Measurements from ENCODE around the gene MST1. TPM values are rescaled to one million over a fixed set of nuclear protein-coding genes. Genes with fewer than 3 reads are reported as not detected.

Gene MST1
- total RNA-seq, 1 donor from 2014 or later: 12.4 TPM

DNA sequence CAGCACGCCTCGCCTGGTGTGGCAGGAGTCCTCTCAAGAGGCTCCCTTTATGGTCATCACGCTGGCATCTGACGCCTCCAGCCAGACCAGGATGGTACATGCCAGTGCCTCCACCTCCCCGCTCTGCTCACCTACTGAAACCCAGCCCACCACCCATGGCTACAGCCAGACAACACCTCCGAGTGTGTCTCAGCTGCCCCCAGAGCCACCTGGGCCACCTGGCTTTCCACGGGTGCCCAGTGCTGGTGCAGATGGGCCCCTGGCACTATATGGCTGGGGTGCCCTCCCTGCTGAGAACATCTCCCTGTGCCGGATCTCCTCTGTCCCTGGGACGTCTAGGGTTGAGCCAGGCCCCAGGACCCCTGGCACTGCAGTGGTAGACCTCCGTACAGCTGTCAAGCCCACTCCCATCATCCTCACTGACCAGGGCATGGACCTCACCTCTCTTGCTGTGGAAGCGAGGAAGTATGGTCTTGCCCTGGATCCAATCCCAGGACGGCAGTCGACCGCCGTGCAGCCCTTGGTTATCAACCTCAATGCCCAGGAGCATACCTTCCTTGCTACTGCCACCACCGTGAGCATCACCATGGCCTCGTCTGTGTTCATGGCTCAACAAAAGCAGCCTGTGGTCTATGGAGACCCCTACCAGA, 35.0 kb downstream of the MST1 start:
- Histone ChIP-seq H3K4me3 (ENCODE audit: low read depth, low read length) (no peak overlapping the region), H3K36me3 (ENCODE audit: control insufficient read depth, insufficient read depth, low read length) (no peaks in the 10 kb centered on the region), H3K27me3 (ENCODE audit: control insufficient read depth, insufficient read depth, low read length) (peaks cover 21% of the 10 kb centered on the region)
- TF ChIP-seq, protein P1, sequence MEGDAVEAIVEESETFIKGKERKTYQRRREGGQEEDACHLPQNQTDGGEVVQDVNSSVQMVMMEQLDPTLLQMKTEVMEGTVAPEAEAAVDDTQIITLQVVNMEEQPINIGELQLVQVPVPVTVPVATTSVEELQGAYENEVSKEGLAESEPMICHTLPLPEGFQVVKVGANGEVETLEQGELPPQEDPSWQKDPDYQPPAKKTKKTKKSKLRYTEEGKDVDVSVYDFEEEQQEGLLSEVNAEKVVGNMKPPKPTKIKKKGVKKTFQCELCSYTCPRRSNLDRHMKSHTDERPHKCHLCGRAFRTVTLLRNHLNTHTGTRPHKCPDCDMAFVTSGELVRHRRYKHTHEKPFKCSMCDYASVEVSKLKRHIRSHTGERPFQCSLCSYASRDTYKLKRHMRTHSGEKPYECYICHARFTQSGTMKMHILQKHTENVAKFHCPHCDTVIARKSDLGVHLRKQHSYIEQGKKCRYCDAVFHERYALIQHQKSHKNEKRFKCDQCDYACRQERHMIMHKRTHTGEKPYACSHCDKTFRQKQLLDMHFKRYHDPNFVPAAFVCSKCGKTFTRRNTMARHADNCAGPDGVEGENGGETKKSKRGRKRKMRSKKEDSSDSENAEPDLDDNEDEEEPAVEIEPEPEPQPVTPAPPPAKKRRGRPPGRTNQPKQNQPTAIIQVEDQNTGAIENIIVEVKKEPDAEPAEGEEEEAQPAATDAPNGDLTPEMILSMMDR (IDR thresholded peaks at IDR 0.05; ENCODE audit: insufficient read depth, low read length, poor library complexity, severe bottlenecking): no peak
- DNase-seq (ENCODE audit: low read depth): no peak

DNA sequence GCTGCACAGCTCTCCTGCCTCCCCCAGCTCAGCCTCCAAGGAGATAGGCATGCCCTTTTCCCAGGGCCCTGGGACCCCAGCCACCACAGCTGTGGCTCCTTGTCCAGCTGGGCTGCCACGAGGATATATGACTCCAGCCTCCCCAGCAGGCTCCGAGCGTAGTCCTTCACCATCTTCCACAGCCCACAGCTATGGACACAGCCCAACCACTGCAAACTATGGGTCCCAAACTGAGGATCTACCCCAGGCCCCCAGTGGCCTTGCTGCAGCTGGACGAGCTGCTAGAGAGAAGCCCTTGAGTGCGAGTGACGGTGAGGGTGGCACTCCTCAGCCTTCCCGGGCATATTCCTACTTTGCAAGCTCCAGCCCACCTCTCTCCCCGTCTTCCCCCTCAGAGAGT, 35.7 kb downstream of the MST1 start:
- Histone ChIP-seq H3K4me3 (ENCODE audit: low read depth, low read length) (no peak overlapping the region), H3K36me3 (ENCODE audit: control insufficient read depth, insufficient read depth, low read length) (no peaks in the 10 kb centered on the region), H3K27me3 (ENCODE audit: control insufficient read depth, insufficient read depth, low read length) (peaks cover 21% of the 10 kb centered on the region)
- DNase-seq (ENCODE audit: low read depth): no peak
- TF ChIP-seq, protein P1 (IDR thresholded peaks at IDR 0.05; ENCODE audit: insufficient read depth, low read length, poor library complexity, severe bottlenecking): no peak

DNA sequence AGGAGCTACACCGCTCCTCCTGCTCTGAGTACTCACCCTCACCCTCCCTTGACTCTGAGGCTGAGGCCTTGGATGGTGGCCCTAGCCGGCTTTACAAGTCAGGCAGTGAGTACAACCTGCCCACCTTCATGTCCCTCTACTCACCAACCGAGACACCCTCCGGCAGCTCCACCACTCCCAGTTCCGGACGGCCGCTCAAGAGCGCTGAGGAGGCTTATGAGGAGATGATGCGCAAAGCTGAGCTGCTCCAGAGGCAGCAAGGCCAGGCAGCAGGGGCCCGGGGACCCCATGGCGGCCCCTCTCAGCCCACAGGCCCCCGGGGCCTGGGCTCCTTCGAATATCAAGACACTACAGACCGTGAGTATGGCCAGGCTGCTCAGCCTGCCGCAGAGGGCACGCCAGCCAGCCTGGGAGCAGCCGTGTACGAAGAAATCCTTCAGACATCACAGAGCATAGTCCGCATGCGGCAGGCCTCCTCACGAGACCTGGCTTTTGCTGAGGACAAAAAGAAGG, 36.3 kb downstream of the MST1 start:
- H3K27me3 ChIP-seq (ENCODE audit: control insufficient read depth, insufficient read depth, low read length): peaks cover 21% of the 10 kb centered on the region
- no peaks in the 10 kb centered on the region for H3K36me3 ChIP-seq (ENCODE audit: control insufficient read depth, insufficient read depth, low read length)
- H3K4me3 ChIP-seq (ENCODE audit: low read depth, low read length): no peak overlapping the region
- TF ChIP-seq, protein P1 (IDR thresholded peaks at IDR 0.05; ENCODE audit: insufficient read depth, low read length, poor library complexity, severe bottlenecking): no peak
- DNase-seq (ENCODE audit: low read depth): no peak

DNA sequence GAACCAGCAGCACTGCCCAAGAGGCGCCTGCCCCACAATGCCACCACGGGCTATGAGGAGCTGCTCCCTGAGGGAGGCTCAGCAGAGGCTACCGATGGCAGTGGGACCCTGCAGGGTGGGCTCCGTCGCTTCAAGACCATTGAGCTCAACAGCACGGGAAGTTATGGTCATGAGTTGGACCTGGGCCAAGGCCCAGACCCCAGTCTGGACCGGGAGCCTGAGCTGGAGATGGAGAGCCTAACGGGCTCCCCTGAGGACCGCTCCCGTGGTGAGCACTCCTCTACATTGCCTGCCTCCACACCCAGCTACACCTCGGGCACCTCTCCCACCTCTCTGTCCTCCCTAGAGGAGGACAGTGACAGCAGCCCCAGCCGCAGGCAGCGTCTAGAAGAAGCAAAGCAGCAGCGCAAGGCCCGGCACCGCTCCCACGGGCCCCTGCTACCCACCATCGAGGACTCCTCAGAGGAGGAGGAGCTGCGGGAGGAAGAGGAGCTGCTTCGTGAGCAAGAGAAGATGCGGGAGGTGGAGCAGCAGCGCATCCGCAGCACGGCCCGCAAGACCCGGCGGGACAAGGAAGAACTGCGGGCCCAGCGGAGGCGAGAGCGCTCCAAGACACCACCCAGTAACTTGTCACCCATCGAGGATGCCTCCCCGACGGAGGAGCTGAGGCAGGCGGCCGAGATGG, 36.9 kb downstream of the MST1 start:
- peaks cover 18% of the 10 kb centered on the region for H3K27me3 ChIP-seq (ENCODE audit: control insufficient read depth, insufficient read depth, low read length)
- no peaks in the 10 kb centered on the region for H3K36me3 ChIP-seq (ENCODE audit: control insufficient read depth, insufficient read depth, low read length)
- no peak for DNase-seq (ENCODE audit: low read depth)
- TF ChIP-seq, protein P1 (IDR thresholded peaks at IDR 0.05; ENCODE audit: insufficient read depth, low read length, poor library complexity, severe bottlenecking): no peak
- H3K4me3 ChIP-seq (ENCODE audit: low read depth, low read length): no peak overlapping the region

DNA sequence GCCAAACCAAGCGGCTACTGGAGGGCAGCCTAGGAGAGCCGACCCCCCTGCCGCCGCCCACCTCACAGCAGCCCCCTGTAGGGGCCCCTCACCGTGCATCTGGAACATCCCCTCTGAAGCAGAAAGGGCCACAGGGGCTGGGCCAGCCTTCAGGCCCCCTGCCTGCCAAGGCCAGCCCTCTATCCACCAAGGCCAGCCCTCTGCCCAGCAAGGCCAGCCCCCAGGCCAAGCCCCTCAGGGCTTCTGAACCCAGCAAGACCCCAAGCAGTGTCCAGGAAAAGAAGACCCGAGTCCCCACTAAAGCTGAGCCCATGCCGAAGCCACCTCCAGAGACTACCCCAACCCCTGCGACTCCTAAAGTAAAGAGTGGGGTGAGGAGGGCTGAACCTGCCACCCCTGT, 38.6 kb downstream of the MST1 start:
- Histone ChIP-seq H3K4me3 (ENCODE audit: low read depth, low read length) (no peak overlapping the region), H3K36me3 (ENCODE audit: control insufficient read depth, insufficient read depth, low read length) (no peaks in the 10 kb centered on the region), H3K27me3 (ENCODE audit: control insufficient read depth, insufficient read depth, low read length) (peaks cover 10% of the 10 kb centered on the region)
- TF ChIP-seq, protein P1 (IDR thresholded peaks at IDR 0.05; ENCODE audit: insufficient read depth, low read length, poor library complexity, severe bottlenecking): no peak
- no peak for DNase-seq (ENCODE audit: low read depth)

Data from kidney epithelial cell (primary cell).